ENCODE data around the gene PDIA6.

PDIA6 gene

DNA sequence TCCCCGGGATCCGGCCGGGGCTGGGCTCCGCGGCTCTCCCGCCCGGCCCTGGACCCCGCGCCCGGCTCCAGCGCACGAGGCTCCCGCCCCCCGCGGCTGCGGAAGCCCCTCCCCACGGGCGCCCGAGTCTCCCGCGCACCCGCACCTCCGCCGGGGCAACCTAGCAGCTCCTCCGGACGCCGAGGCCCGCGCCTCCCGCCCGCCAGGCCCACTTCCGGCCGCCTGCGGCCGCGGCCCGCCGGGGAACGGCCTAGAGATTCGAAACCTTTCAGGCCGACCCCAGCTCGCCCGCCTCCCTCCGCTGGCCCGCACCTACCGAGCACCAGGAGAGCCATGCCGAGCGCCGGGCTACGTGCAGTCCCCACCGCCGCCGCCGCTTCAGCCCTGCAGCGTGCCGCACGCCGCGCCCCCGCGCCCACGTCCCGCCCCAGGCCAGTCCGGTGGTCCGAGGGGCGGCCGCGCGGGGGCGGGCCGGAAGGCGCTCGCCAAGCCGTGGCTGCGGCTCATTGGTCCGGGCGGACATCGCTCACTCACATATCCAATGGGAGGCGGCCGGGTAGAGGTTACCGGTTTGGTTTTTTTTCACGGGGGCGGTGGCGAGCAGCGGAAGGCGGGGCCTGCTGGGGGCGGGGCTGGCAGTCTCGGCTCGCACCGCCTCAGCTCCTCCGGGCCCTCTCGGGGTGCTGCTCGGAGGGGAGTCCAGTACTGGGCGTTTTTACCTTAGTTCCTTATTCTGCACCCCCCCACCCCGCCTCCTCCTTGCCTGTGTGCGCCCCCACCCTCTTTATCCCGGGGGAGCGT, at the start of gene PDIA6:
PDIA6 (minus strand) TSS at position 424 of the 801 bp plus-strand sequence; CDS start at position 335, 89 bp downstream.
- Histone ChIP-seq H3K4me3 (ENCODE audit: low read length) (peak within 1 kb of the TSS; percentile 80), H3K4me1 (ENCODE audit: control insufficient read depth, insufficient read depth, low read length) (peaks cover 11% of the 10 kb centered on the region), H3K36me3 (ENCODE audit: control insufficient read depth, insufficient read depth, low read length) (no peaks in the 10 kb centered on the region), H3K27ac (ENCODE audit: low read depth, low read length) (peak within 1 kb of the TSS; percentile 77), H3K9ac (ENCODE audit: low read length) (peak within 1 kb of the TSS; percentile 66), H3K27me3 (ENCODE audit: control insufficient read depth, insufficient read depth, low read length) (no peaks in the 10 kb centered on the region)

GRCh38 chr2:10862330-10862729, 49.7 kb upstream of the PDIA6 start:
- H3K36me3 ChIP-seq (ENCODE audit: control insufficient read depth, insufficient read depth, low read length): no peaks in the 10 kb centered on the region
- no peak overlapping the region for H3K4me3 ChIP-seq (ENCODE audit: low read length)
- H3K9ac ChIP-seq (ENCODE audit: low read length): no peak overlapping the region
- H3K27ac ChIP-seq (ENCODE audit: low read depth, low read length): no peak overlapping the region
- peaks cover 8% of the 10 kb centered on the region for H3K4me1 ChIP-seq (ENCODE audit: control insufficient read depth, insufficient read depth, low read length)
- peaks cover 4% of the 10 kb centered on the region for H3K27me3 ChIP-seq (ENCODE audit: control insufficient read depth, insufficient read depth, low read length)

- H3K27me3 ChIP-seq (ENCODE audit: control insufficient read depth, insufficient read depth, low read length): peaks cover 4% of the 10 kb centered on the region
These were observed 49.2 kb upstream of the PDIA6 start for GRCh38 chr2:10861765-10862164.

DNA sequence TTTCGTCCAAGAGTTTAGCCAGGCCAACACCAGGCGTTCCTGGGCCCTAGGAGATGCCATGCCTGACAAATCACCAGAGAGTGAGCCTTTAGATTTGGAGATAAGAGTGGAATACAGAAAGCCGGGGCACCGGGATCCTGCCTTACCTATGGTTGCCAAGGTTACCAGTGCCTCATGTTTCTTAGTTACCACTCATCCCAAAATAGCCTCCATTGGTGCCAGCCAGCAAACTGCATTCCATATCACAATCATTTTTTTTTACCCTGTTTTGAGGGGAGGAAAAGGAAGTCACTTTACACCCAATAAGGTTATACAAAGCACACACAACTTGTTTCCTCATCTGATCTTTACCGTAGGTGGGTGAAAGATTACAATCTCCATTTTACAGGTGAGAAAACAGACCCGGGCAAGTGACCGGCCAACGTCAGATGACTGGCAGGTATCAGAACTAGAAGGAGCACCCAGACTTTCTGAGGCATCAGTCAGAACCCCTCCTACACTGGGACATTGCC, 48.3 kb upstream of the PDIA6 start:
- Histone ChIP-seq H3K9ac (ENCODE audit: low read length) (no peak overlapping the region), H3K4me3 (ENCODE audit: low read length) (no peak overlapping the region), H3K27ac (ENCODE audit: low read depth, low read length) (no peak overlapping the region), H3K4me1 (ENCODE audit: control insufficient read depth, insufficient read depth, low read length) (peaks cover 7% of the 10 kb centered on the region), H3K36me3 (ENCODE audit: control insufficient read depth, insufficient read depth, low read length) (no peaks in the 10 kb centered on the region), H3K27me3 (ENCODE audit: control insufficient read depth, insufficient read depth, low read length) (peaks cover 4% of the 10 kb centered on the region)

More at GRCh38 chr2:10861765-10862164, 49.2 kb upstream of the PDIA6 start:
- H3K4me1 ChIP-seq (ENCODE audit: control insufficient read depth, insufficient read depth, low read length): peaks cover 8% of the 10 kb centered on the region
- no peak overlapping the region for H3K4me3 ChIP-seq (ENCODE audit: low read length)
- no peak overlapping the region for H3K27ac ChIP-seq (ENCODE audit: low read depth, low read length)
- H3K36me3 ChIP-seq (ENCODE audit: control insufficient read depth, insufficient read depth, low read length): no peaks in the 10 kb centered on the region
- no peak overlapping the region for H3K9ac ChIP-seq (ENCODE audit: low read length)

- H3K4me3 ChIP-seq (ENCODE audit: low read length): no peak overlapping the region
- no peaks in the 10 kb centered on the region for H3K36me3 ChIP-seq (ENCODE audit: control insufficient read depth, insufficient read depth, low read length)
These were observed 47.7 kb upstream of the PDIA6 start for GRCh38 chr2:10860081-10860813.

GRCh38 chr2:10859278-10859677, 46.7 kb upstream of the PDIA6 start:
- Histone ChIP-seq H3K27me3 (ENCODE audit: control insufficient read depth, insufficient read depth, low read length) (peaks cover 4% of the 10 kb centered on the region), H3K4me3 (ENCODE audit: low read length) (no peak overlapping the region), H3K36me3 (ENCODE audit: control insufficient read depth, insufficient read depth, low read length) (no peaks in the 10 kb centered on the region), H3K4me1 (ENCODE audit: control insufficient read depth, insufficient read depth, low read length) (no peaks in the 10 kb centered on the region), H3K27ac (ENCODE audit: low read depth, low read length) (no peak overlapping the region), H3K9ac (ENCODE audit: low read length) (no peak overlapping the region)

More at GRCh38 chr2:10860081-10860813, 47.7 kb upstream of the PDIA6 start:
- Histone ChIP-seq H3K4me1 (ENCODE audit: control insufficient read depth, insufficient read depth, low read length) (peaks cover 3% of the 10 kb centered on the region), H3K27me3 (ENCODE audit: control insufficient read depth, insufficient read depth, low read length) (peaks cover 4% of the 10 kb centered on the region), H3K27ac (ENCODE audit: low read depth, low read length) (no peak overlapping the region), H3K9ac (ENCODE audit: low read length) (no peak overlapping the region)

- H3K4me1 ChIP-seq (ENCODE audit: control insufficient read depth, insufficient read depth, low read length): peaks cover 3% of the 10 kb centered on the region
- no peaks in the 10 kb centered on the region for H3K27me3 ChIP-seq (ENCODE audit: control insufficient read depth, insufficient read depth, low read length)
- no peak overlapping the region for H3K9ac ChIP-seq (ENCODE audit: low read length)
- no peaks in the 10 kb centered on the region for H3K36me3 ChIP-seq (ENCODE audit: control insufficient read depth, insufficient read depth, low read length)
- H3K27ac ChIP-seq (ENCODE audit: low read depth, low read length): no peak overlapping the region
- H3K4me3 ChIP-seq (ENCODE audit: low read length): no peak overlapping the region
These were observed 36.0 kb upstream of the PDIA6 start for GRCh38 chr2:10848541-10848940.

- H3K27me3 ChIP-seq (ENCODE audit: control insufficient read depth, insufficient read depth, low read length): no peaks in the 10 kb centered on the region
- no peak overlapping the region for H3K4me3 ChIP-seq (ENCODE audit: low read length)
- H3K9ac ChIP-seq (ENCODE audit: low read length): no peak overlapping the region
- peaks cover 3% of the 10 kb centered on the region for H3K4me1 ChIP-seq (ENCODE audit: control insufficient read depth, insufficient read depth, low read length)
- H3K27ac ChIP-seq (ENCODE audit: low read depth, low read length): peak overlapping the region; percentile 22
- no peaks in the 10 kb centered on the region for H3K36me3 ChIP-seq (ENCODE audit: control insufficient read depth, insufficient read depth, low read length)
These were observed 34.4 kb upstream of the PDIA6 start for GRCh38 chr2:10847008-10847407.

DNA sequence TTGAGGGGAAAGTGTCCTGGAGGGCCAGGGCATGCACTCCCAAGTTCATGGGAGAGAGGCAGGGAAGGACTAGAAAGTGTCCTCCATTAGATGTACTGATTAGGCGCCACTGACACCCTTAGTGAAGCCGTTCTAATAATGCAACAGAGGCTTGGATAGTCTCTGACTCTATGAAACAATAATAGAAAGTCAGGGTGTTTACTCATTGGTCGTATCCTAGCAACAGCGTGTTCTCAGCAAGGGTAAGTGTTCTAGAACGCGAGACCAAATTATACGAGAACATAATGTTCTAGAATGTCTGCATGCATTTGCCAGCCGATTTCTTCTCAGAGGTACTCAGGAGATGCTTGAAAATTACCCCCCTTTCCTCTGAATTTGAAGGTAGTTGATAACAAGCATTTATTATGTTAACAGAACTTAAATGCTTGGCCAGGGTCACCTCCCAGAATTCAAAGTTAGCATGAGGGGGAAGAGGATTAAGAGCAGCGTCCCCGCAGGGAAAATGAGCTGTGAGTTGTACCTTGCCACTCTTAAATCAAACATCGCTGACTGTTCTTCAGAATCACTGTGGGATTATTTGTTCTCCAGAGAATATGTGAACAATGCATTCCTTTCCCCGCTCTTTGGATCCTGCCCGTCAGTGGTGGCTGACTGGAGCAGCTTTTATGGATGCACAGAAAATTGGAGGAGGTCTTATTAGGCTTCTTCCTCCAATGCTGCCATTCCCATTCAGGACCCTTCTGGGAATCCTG, 33.7 kb upstream of the PDIA6 start:
- peaks cover 3% of the 10 kb centered on the region for H3K4me1 ChIP-seq (ENCODE audit: control insufficient read depth, insufficient read depth, low read length)
- H3K36me3 ChIP-seq (ENCODE audit: control insufficient read depth, insufficient read depth, low read length): no peaks in the 10 kb centered on the region
- peak overlapping the region; percentile 62 for H3K27ac ChIP-seq (ENCODE audit: low read depth, low read length)
- H3K9ac ChIP-seq (ENCODE audit: low read length): no peak overlapping the region
- H3K27me3 ChIP-seq (ENCODE audit: control insufficient read depth, insufficient read depth, low read length): no peaks in the 10 kb centered on the region
- no peak overlapping the region for H3K4me3 ChIP-seq (ENCODE audit: low read length)

GRCh38 chr2:10845640-10846039, 33.1 kb upstream of the PDIA6 start:
- H3K4me1 ChIP-seq (ENCODE audit: control insufficient read depth, insufficient read depth, low read length): peaks cover 3% of the 10 kb centered on the region
- H3K36me3 ChIP-seq (ENCODE audit: control insufficient read depth, insufficient read depth, low read length): no peaks in the 10 kb centered on the region
- H3K9ac ChIP-seq (ENCODE audit: low read length): no peak overlapping the region
- peak overlapping the region; percentile 62 for H3K27ac ChIP-seq (ENCODE audit: low read depth, low read length)
- no peaks in the 10 kb centered on the region for H3K27me3 ChIP-seq (ENCODE audit: control insufficient read depth, insufficient read depth, low read length)
- H3K4me3 ChIP-seq (ENCODE audit: low read length): no peak overlapping the region

GRCh38 chr2:10844097-10844496, 31.5 kb upstream of the PDIA6 start:
- H3K9ac ChIP-seq (ENCODE audit: low read length): no peak overlapping the region
- H3K27ac ChIP-seq (ENCODE audit: low read depth, low read length): peak overlapping the region; percentile 72

DNA sequence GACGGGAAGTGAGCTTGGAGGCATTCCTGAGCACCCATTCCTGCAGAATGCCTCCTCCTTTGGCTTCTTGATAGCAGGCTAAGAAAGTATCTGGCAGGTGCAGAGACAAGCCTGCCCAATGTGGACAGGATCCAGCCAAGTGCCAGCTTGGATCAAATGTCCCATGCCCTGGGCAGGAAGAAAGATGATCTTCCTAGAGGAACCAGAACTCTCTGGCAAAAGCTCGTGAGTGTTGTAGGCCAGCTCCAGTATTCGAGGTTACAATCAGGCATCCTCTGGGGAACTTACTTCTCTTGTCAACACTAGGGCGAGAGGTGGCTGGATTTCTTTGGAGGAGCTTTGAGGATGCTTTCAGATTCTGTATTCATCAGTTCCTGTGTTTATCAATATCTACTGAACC, 29.9 kb upstream of the PDIA6 start:
- Histone ChIP-seq H3K4me3 (ENCODE audit: low read length) (no peak overlapping the region), H3K36me3 (ENCODE audit: control insufficient read depth, insufficient read depth, low read length) (no peaks in the 10 kb centered on the region), H3K27me3 (ENCODE audit: control insufficient read depth, insufficient read depth, low read length) (no peaks in the 10 kb centered on the region), H3K4me1 (ENCODE audit: control insufficient read depth, insufficient read depth, low read length) (peaks cover 3% of the 10 kb centered on the region), H3K27ac (ENCODE audit: low read depth, low read length) (no peak overlapping the region), H3K9ac (ENCODE audit: low read length) (no peak overlapping the region)

More at GRCh38 chr2:10844097-10844496, 31.5 kb upstream of the PDIA6 start:
- Histone ChIP-seq H3K27me3 (ENCODE audit: control insufficient read depth, insufficient read depth, low read length) (no peaks in the 10 kb centered on the region), H3K4me3 (ENCODE audit: low read length) (peak overlapping the region; percentile 33), H3K4me1 (ENCODE audit: control insufficient read depth, insufficient read depth, low read length) (peaks cover 3% of the 10 kb centered on the region), H3K36me3 (ENCODE audit: control insufficient read depth, insufficient read depth, low read length) (no peaks in the 10 kb centered on the region)

All from rectal smooth muscle tissue (tissue), 1 donor.